ENCODE data around the gene ISM1.
"Not testable (repeated sequence)": the region's sequence is repeated elsewhere in the genome, so short reads cannot be mapped to it uniquely, and the experiment has no call there.

Gene ISM1

DNA sequence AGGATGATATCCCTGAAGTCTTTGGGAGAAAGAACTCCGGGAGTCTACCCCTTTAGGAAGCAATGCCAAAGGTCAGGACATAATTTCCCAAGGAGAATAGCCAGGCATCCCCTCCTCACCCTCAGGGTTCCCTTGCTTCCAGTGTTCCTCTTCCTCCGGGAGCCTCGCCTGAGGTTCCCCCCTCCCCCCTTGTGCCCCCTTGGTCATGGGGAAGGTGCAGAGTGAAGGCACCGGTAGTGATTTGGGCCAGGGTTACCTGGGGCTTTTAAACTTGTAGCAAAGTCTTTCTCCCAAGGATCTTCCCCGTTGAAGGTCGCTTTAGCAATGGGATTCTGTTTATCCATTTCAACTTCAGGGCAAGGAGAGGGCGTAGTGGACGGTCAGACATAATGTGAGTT, 1.2 kb downstream of the ISM1 start:
- no peak for DNase-seq

DNA sequence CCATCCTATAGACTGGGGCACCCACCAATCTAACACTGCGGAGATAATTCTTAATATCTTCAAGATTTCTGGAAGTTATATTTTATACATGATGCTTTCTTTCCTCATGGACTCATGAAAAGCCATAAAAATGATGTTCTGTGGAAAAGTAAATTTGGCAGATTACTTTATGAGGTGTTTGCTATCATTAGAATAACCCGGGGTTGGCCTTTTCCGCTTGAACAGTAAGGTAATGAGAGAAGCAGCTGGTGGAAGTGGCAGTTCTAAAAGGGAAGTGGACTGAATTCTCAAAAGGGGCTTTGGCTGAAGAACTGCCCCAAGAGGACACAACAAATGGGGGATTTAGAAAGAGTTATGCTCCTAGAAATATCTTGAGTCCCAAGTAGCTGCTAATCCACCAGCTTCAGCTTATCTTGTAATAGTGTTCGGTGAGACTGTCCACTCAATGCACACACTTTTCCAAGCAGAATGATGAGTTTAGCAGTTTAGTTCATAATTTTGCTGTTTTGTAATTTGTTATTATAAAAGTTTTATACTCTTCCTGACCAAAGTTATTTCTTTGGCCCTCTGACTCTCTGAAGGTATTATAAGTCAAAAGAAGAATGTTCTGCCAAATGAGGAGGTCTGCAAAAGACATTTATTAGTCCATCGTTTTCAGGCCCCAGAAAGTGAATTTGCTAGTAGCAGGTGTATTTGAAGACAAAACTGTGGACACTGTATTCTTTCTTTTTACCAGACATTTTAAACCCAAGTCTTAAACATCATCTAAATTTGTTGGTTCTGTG, 2.9 kb downstream of the ISM1 start:
- DNase-seq = no peak

DNA sequence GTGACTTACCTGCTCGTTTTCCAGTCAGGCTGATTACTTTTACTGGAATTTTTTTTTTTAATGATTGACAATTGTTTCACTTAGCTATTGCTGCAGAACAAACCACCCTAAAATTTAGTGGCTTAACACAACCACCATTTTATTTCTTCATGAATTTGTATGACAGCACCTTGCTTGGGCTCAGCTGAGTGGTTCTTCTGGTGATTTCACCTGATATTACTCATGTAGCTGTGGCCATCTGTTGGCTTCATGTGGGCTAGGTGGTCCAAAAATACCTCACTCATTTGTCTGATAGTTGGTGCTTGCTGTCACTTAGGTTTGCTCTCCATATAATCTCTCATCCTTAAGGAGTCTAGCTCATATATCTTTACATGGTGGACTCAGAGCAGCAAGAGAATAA, 5.3 kb downstream of the ISM1 start:
- DNase-seq = no peak

DNA sequence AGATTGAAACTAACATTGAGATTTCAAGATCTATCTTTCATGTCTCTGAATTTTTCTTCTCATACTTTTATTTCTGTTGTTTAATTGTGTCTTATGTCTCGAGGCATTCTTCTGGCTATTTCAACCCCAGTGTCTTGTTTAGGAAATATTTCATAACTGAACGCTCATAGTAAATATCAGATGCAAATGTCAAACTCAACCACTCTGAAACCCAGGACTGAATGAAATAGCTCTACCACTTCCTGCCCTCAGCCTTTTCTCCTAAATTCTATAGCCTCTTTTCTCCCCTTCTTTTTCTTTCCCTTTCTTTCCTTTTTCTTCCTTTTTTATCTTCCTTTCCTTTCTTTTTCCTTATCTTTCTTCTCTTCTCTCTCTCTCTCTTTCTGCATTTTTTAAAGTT, 7.7 kb downstream of the ISM1 start:
- DNase-seq = no peak

GRCh38 chr20:13229538-13229937, 8.5 kb downstream of the ISM1 start:
- no peak for DNase-seq

DNA sequence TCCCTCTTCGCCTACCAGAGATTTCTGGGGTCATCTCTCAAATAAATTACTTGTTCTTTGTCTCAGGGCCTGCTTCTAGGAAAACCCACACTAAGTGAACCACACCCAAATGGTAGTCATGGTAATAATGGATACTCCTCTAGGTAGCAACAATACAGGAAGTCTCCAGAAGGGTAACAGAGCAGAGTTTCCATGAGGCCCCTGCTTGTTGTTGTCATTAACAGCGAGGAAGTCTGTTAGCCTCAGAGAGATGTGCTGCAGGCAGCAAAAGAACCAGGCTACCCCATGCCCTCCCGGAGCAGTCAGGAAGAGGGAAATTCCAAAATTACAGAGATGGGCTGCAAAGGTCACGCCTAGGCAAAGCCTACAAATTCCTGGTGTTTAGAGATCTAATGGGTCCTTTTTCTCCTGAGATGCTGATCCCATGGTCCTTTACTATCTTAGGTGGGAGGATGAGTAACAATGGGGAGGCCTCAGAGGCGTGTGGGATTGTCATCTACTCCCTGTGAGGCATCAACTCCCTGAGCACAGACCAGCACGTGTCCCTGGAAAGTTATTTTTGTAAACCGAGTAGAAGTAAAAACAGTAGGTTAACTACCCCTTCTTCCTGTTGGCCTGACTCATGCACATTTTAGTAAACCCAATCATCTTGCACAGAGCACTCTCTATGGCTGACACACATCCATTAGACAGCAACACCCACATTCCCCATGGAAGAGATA, 10.1 kb downstream of the ISM1 start:
- DNase-seq = no peak

GRCh38 chr20:13232999-13233398, 11.9 kb downstream of the ISM1 start:
- DNase-seq = no peak

- DNase-seq = no peak
Measured at GRCh38 chr20:13234961-13235360, 13.9 kb downstream of the ISM1 start.

DNA sequence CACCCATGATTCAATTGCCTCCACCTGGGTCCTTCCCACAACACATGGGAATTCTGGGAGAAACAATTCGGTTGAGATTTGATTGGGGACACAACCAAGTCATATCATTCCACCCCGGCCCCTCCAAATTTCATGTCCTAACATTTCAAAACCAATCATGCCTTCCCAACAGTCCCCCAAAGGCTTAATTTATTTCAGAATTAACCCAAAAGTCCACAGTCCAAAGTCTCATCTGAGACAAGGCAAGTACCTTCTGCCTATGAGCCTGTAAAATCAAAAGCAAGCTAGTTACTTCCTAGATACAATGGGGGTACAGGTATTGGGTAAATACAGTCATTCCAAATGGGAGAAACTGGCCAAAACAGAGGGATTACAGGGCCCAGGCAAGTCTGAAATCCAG, 15.3 kb downstream of the ISM1 start:
- not testable (repeated sequence) for DNase-seq

DNA sequence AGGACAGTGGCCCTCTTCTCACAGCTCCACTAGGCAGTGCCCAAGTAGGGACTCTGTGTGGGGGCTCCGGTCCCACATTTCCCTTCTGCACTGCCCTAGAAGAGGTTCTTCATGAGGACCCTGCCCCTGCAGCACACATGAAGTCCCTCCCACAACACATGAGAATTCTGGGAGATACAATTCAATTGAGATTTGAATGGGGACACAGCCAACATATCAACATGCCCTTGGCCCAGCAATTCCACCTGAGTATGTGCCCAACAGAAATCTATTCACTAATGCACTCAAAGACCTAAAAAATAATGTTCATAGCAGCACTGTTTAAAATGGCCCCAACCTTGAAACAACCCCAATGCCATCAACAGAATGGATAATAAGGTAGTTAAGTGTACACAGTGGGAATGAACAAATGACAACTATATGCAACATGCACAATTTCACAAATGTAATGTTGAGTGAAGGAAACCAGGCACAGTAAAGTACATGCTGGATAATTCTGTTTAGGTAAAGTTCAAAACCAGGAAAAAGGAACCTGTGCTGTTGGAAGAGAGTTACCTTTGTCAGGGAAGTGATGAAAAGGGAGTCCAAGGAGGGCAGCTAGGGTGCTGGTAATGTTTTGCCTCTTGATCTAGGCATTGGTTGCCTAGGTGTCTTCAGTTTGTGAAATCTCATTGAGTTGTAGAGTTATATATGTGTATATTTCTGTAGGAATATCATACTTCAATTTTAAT, 16.1 kb downstream of the ISM1 start:
- no peak for DNase-seq

DNA sequence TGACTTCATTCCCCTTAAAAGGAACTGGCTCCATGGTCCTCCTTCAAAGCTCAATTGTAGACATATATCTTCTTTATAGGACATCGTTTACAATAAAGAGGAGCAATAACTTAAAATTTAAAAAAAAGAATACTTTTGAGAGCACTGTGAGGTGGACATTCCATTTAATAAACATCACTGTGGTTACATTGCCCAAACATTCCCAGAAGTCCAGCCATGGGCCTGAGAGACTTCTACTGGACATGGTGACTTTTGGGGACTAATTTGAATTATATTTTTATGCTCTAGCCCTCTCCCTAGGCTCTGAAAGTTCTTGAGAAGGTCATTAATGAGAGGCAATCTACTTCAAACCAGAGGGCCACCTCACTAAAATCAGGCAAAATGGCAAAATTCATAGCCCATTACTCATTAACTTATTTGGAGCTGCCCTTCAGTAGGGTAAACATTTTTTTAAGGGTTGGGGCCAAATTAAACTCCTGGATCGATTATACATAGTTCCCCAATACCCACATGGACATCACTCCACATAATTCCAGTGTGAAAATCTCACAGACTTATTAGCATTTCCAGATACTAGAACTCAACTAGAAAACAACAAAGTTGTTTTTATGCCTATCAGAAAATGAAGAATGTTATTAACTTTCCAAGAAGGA, 17.1 kb downstream of the ISM1 start:
- DNase-seq = no peak

GRCh38 chr20:13243826-13244376, 22.8 kb downstream of the ISM1 start:
- DNase-seq = no peak

DNA sequence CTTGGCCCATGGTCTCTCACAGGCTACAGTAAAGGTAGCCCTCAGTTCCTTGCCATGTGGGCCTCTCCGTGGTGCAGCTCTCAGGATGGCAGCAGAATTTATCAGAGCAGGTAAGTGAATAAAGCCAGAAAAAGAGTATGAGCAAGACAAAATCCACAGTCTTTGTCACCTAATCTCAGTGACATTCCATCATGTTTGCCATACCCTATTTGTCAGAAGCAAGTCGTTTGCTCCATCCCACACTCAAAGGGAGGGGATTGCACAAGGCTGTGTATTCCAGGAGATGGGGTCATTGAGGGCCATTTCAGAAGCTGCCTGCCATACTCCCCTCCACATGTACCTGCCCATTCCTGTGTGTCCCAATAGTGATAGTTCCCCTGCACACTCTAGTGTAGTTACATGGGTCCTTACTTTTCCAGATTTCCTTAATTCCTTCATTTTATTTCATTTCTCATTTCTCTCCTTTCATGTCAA, 24.2 kb downstream of the ISM1 start:
- DNase-seq = no peak

DNA sequence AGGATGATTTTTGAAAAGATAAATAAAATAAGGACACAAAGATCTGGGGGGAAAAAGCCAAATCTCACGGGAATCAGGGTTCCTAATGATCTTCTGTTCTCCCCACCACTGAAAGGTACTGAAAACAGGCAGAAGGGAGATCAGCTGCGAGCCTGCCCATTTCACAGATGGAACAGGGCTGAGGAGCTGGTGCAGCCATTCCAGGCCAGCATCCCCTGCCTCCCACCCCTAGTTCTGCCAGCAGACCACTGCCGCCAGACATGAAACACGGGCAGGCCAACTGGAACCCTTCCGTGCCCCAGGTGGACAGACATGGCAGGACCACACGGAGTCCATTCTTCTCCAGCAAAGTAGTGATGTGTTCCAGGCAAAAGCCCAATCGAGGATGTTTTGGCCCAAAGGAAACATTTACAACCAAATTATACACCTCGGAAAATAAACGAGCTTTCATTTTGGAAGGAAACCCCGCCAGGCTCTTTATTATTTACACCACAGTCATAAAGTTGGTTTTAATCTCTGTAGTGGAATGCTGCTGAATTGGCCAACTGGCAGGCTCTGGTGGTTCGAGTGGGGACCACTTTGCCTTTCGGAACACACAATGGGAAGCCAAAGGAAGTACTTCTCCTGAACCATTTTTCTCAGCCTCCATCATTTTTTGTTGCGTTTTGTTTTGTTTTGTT, 28.2 kb downstream of the ISM1 start:
- peak; percentile 71 for DNase-seq

GRCh38 chr20:13249798-13250170, 28.7 kb downstream of the ISM1 start:
- DNase-seq = no peak

DNA sequence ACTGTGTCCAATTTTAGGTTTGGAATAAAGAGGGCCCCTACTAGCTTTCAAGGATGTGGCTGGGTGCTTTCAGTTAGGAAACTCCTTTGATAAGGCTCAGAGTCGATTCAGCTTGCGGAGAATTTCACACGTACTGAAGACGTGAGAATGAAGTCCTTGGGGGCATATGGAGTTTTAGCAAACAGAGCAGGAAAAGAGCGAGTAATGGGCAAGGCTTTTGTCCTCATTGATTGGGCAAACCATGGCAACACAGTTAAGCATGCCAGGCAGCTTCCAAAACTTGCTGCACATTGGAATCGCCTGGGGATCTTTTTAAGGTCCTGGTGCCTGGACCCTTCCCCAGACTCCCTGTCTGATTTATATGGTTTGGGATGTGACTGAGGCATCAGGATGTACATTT, 29.2 kb downstream of the ISM1 start:
- no peak for DNase-seq

- no peak for DNase-seq
Measured at GRCh38 chr20:13251106-13251903, 30.2 kb downstream of the ISM1 start.

DNA sequence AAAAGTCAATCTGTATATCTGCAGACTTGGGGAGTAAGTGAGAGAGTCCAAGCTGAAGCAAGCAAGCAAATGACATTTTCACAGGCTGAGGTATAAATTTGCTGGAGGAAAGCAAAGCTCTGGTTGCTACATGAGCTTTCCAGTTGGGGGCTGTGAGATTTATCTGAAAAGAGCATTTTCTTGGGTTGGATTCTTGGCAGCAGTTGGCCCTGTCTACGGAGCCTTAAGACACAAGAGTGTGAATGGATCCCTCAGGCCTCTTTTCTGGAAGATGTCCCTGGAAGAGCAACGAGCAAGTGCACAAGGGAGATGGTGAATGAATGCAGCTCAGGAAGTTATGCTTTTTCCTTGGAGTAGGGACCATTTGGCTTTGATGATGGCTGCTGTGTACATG, 30.8 kb downstream of the ISM1 start:
- DNase-seq = no peak

DNA sequence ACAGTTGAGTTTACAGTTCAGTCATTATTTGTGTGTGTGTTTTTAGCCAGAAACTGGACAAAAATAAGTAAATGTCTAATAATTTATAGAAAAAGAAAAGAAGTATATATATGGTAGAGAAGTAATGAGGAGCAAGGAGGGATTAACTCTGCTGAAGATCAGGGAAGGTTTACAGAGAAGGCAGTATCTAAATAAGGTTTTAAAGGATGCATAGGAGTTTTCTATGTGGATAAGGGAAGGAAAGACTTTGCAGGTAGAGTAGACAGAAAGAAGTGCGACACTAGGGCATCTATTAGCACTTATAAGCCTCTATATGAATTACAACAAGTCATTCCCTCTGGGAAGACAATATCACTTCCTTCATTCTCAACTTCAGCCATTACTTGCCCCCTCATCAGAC, 34.3 kb downstream of the ISM1 start:
- DNase-seq = no peak

DNA sequence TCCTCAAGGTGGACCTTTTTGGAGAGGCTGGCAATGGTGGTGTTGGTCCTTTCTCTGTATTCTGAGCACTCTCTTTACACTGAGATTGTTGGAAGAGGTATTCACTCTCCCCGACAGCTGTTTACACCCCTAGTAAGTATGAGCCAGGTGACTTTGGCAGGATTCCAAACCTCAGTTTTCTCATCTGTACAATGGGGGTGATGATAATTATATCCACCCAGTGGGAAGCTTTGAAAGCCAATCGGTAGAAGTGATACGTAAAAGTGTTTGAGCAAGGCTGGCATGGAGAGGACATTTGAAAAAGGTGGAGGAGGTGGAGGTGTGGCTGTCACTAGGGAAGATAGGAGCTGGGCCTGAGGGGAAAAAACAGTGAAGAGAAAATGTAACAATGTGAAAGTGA, 35.5 kb downstream of the ISM1 start:
- no peak for DNase-seq

- no peak for DNase-seq
Measured at GRCh38 chr20:13259921-13260320, 38.8 kb downstream of the ISM1 start.

Measured in left hindlimb (tissue), 1 donor.